GM12891 (cell line): ENCODE measurements around the gene ZSCAN26.
"Not testable (repeated sequence)": the region's sequence is repeated elsewhere in the genome, so short reads cannot be mapped to it uniquely, and the experiment has no call there.

ENCODE experiments used
- DNase-seq: peaks from one replicate; pipeline ENCODE4 v3.0.0; 2011; ENCODE audit warnings: low spot score; ENCODE audit not compliant: insufficient read length
- FAIRE-seq: peaks from 2 replicates; lab custom pipeline; 2011; peaks lifted over from hg19 to GRCh38; lab: Jason Lieb, UNC
- PAX5 ChIP-seq: IDR thresholded peaks from 2 replicates; pipeline ENCODE4 v1.6.1; 2011; ENCODE audit warnings: low read length, moderate library complexity, mild to moderate bottlenecking; ENCODE audit not compliant: insufficient read depth, severe bottlenecking
- POLR2A ChIP-seq: IDR thresholded peaks from 2 replicates; pipeline ENCODE4 v1.6.1; 2011; ENCODE audit warnings: low read depth, low read length, control low read depth
- POLR2AphosphoS5 ChIP-seq: IDR thresholded peaks from 2 replicates; pipeline ENCODE4 v1.6.1; 2011; ENCODE audit warnings: low read depth, low read length, control low read depth
- POU2F2 ChIP-seq: IDR thresholded peaks from 2 replicates; pipeline ENCODE4 v1.6.1; 2011; ENCODE audit warnings: low read depth, mild to moderate bottlenecking, control low read depth, low read length, moderate library complexity
- SPI1 ChIP-seq: IDR thresholded peaks from 2 replicates; pipeline ENCODE4 v1.6.1; 2011; ENCODE audit warnings: low read depth, low read length, control low read depth
- TAF1 ChIP-seq: IDR thresholded peaks from 2 replicates; pipeline ENCODE4 v1.6.1; 2011; ENCODE audit warnings: low read depth, low read length, control low read depth

The ZSCAN26 gene

GRCh38 chr6:28269492-28269891 lies 2.5 kb downstream of the ZSCAN26 start:
- TF ChIP-seq POLR2A = no peak
- no peak for TF ChIP-seq PAX5
- no peak for TF ChIP-seq POLR2AphosphoS5
- FAIRE-seq (no peak), DNase-seq (no peak)

- TF ChIP-seq PAX5 (no peak), POLR2A (no peak), SPI1 (no peak), POLR2AphosphoS5 (no peak)
- DNase-seq (no peak), FAIRE-seq (no peak)
Observed at GRCh38 chr6:28274888-28275287, 7.9 kb downstream of the ZSCAN26 start.

- DNase-seq = no peak
- TF ChIP-seq POLR2AphosphoS5 (no peak), POU2F2 (no peak), POLR2A (no peak), TAF1 (no peak), SPI1 (no peak), PAX5 (no peak)
- no peak for FAIRE-seq
Observed at GRCh38 chr6:28277746-28278145, 10.8 kb downstream of the ZSCAN26 start.

GRCh38 chr6:28280595-28281287 lies 13.8 kb downstream of the ZSCAN26 start:
- FAIRE-seq (no peak), DNase-seq (no peak)
- TF ChIP-seq POLR2AphosphoS5 (no peak), PAX5 (no peak), POU2F2 (no peak), POLR2A (no peak)

GRCh38 chr6:28281288-28282064 lies 14.5 kb downstream of the ZSCAN26 start, which contains the start of gene PGBD1:
Gene PGBD1, plus strand, starts transcription at chr6:28281572. Its CDS starts 2,242 bp downstream, at chr6:28283814.
- TF ChIP-seq POU2F2 (no peak), POLR2A (0 out of 2 replicates have a peak, but pooled peaks have one; percentile 39), TAF1 (no peak)
- FAIRE-seq = peak; percentile 9
- peak; percentile 46 for DNase-seq

- no peak for TF ChIP-seq POLR2A
- no peak for TF ChIP-seq POU2F2
- no peak for TF ChIP-seq SPI1
- no peak for TF ChIP-seq PAX5
- no peak for TF ChIP-seq TAF1
- TF ChIP-seq POLR2AphosphoS5 = no peak
- FAIRE-seq = no peak
Observed at GRCh38 chr6:28282926-28283325, 16.0 kb downstream of the ZSCAN26 start.

GRCh38 chr6:28291573-28291972 lies 24.6 kb downstream of the ZSCAN26 start:
- TF ChIP-seq POLR2A (no peak), POLR2AphosphoS5 (no peak), PAX5 (no peak), SPI1 (no peak), POU2F2 (no peak), TAF1 (no peak)
- FAIRE-seq (no peak), DNase-seq (no peak)

More at GRCh38 chr6:28282926-28283325, 16.0 kb downstream of the ZSCAN26 start:
- DNase-seq = no peak

- no peak for FAIRE-seq
Observed at GRCh38 chr6:28295326-28295725, 28.4 kb downstream of the ZSCAN26 start.

GRCh38 chr6:28296520-28297060 lies 29.6 kb downstream of the ZSCAN26 start:
- DNase-seq = no peak
- TF ChIP-seq POU2F2 (no peak), POLR2AphosphoS5 (no peak), POLR2A (no peak), SPI1 (no peak), PAX5 (no peak), TAF1 (no peak)
- FAIRE-seq = no peak

More at GRCh38 chr6:28295326-28295725, 28.4 kb downstream of the ZSCAN26 start:
- no peak for TF ChIP-seq PAX5
- no peak for TF ChIP-seq SPI1
- no peak for TF ChIP-seq POLR2A
- no peak for TF ChIP-seq TAF1
- no peak for TF ChIP-seq POLR2AphosphoS5
- TF ChIP-seq POU2F2 = no peak
- DNase-seq = no peak

- FAIRE-seq (peak; percentile 23), DNase-seq (no peak)
- TF ChIP-seq POLR2A = no peak
Observed at GRCh38 chr6:28303570-28303969, 36.6 kb downstream of the ZSCAN26 start.

GRCh38 chr6:28306363-28306762 lies 39.4 kb downstream of the ZSCAN26 start:
- DNase-seq, FAIRE-seq: not testable (repeated sequence)
